Aorta (tissue), 5 donors: ENCODE data around the gene NCEH1. TPM values are rescaled to one million over a fixed set of nuclear protein-coding genes. Genes with fewer than 3 reads are reported as not detected.

Experiments used
- ATAC-seq: fragments of 200-7000 bp; cut with Tn5 transposase; one replicate; pipeline ENCODE4 v1.9.1; 2022; ENCODE audit warnings: moderate library complexity; ENCODE audit not compliant: low FRiP score
- DNase-seq, 2 donors: peaks; one replicate each; pipeline ENCODE4 v3.0.0-alpha.2; 2020
- H3K27ac ChIP-seq, 2 donors: one replicate each; pipeline ENCODE4 v1.5.1; 2013; ENCODE audit warnings: low read length in 2 of 2, mild to moderate bottlenecking in 2 of 2, moderate library complexity in 2 of 2, control low read depth in 1 of 2, inconsistent platforms in 1 of 2, low read depth in 1 of 2
- H3K27me3 ChIP-seq, 2 donors: one replicate each; pipeline ENCODE4 v1.6.1; 2013; ENCODE audit warnings: control low read depth in 1 of 2, low read length in 1 of 2, mild to moderate bottlenecking in 1 of 2, moderate library complexity in 1 of 2; ENCODE audit not compliant: insufficient read depth in 2 of 2, control insufficient read depth in 1 of 2
- H3K36me3 ChIP-seq, 2 donors: one replicate each; pipeline ENCODE4 v1.6.1; 2013; ENCODE audit warnings: control low read depth in 1 of 2, low read length in 1 of 2, mild to moderate bottlenecking in 1 of 2; ENCODE audit not compliant: insufficient read depth in 2 of 2, control insufficient read depth in 1 of 2
- H3K4me1 ChIP-seq, 2 donors: one replicate each; pipeline ENCODE4 v1.6.1; 2013; ENCODE audit warnings: low read length in 2 of 2, control low read depth in 1 of 2, mild to moderate bottlenecking in 1 of 2, moderate library complexity in 1 of 2; ENCODE audit not compliant: insufficient read depth in 2 of 2, control insufficient read depth in 1 of 2
- H3K4me3 ChIP-seq, 2 donors: one replicate each; pipeline ENCODE4 v1.5.1; 2013; ENCODE audit warnings: low read length in 2 of 2, control low read depth in 1 of 2, mild to moderate bottlenecking in 1 of 2
- H3K9me3 ChIP-seq: one replicate; pipeline ENCODE4 v1.6.1; 2013; ENCODE audit warnings: mild to moderate bottlenecking, low read length; ENCODE audit not compliant: control insufficient read depth
- WGBS, 2 donors: extraction: QIAGEN DNeasy Blood & Tissue Kit; methylation state at CpG; one replicate each; pipeline ENCODE4 v1.1.7; 2013; 5-methylcytosine and 5-hydroxymethylcytosine counted together
- intact Hi-C, 2 donors: fragments of 100-400 bp; cut with DNase I; formaldehyde crosslinking; loops; one replicate each; pipeline versions ENCODE4 v1.14.2 to v1.15.0; 2022
- polyA plus RNA-seq, 2 donors: library from polyadenylated mRNA; stranded (reverse); fragments of 200-250 nt; gene quantifications; one replicate each; pipeline ENCODE4 v1.2.3, GENCODE V29; 2013
- total RNA-seq, 2 donors: library from RNA; stranded (reverse); fragmentation: NEBNext Ultra II Directional; extraction: Animal tissue kit (Norgen Biotek cat#: 25700); gene quantifications; one replicate each; pipeline ENCODE4 v1.2.1, GENCODE V29; 2021
- donor health status: healthy with polysubstance abuse.
- donor health status: Bipolar disorder and iron deficiency.
- donor health status: DM: no; HTN: no; CAD: no.
- donor health status: DM: no; HTN: no; CAD: no.
- donor health status: DM: yes; HTN: yes; CAD: no.

The NCEH1 gene
- total and polyA plus RNA-seq, 4 donors = 2.3 to 12.5 (median 6.5) TPM

DNA sequence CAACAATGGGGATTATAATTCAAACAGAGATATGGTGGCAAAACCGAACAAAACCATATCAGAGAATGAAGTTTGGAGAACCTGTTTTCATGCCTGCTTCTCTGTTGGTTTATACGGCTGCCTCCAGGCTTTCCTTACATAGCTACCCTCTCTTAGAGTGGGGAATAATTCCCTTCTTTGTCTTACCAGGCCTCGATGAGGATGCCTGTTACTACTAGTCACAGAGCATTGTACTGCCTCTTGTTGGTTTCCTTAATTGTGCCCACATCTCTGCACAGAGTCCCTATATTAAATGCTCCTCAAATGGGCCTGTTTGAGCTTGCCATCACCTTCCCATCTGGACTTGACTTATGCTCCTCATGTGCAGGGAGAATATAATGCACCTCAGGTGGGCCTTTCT lies 92.9 kb downstream of the NCEH1 start:
- Histone ChIP-seq H3K27me3 (no peaks in the 10 kb centered on the region), H3K36me3 (no peaks in the 10 kb centered on the region), H3K9me3 (no peaks in the 10 kb centered on the region), H3K4me3 (no peak overlapping the region), H3K27ac (no peak overlapping the region), H3K4me1 (no peaks in the 10 kb centered on the region)
- 77 to 91% methylated on average over 3 of the region's 3 CpGs for WGBS, 2 donors
- intact Hi-C loops = no loop called here
- DNase-seq = no peak
- no peak for ATAC-seq

- Histone ChIP-seq H3K4me1 (no peaks in the 10 kb centered on the region), H3K4me3 (no peak overlapping the region), H3K36me3 (no peaks in the 10 kb centered on the region), H3K9me3 (no peaks in the 10 kb centered on the region), H3K27me3 (no peaks in the 10 kb centered on the region), H3K27ac (no peak overlapping the region)
- 94 to 97% methylated on average over 6 of the region's 6 CpGs for WGBS, 2 donors
- intact Hi-C loops = no loop called here
- ATAC-seq = no peak
- no peak for DNase-seq
These were observed 93.7 kb downstream of the NCEH1 start for GRCh38 chr3:172617013-172617706.

DNA sequence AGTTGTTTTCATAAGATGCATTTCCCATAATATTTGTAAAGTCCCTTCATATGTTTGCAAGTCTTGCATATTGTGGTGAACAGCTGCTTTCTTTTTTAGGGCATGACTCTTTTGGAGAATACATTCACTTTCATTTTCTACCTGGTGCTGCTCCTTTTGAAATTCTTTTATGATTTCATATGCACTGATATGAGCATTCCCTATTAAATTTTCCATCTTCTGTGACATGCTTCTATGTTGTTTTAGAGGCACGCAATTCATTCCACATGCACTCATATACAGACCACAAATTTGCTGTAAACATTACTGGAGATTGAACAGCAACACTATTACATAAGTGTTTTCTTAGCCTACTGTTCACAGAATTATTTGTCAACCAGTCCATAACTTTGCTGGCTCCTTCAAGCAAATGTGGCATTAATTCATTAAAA lies 94.8 kb downstream of the NCEH1 start:
- H3K36me3 ChIP-seq = no peaks in the 10 kb centered on the region
- intact Hi-C loops = no loop called here
- H3K4me1 ChIP-seq = no peaks in the 10 kb centered on the region
- H3K4me3 ChIP-seq = no peak overlapping the region
- no peaks in the 10 kb centered on the region for H3K27me3 ChIP-seq
- H3K27ac ChIP-seq = no peak overlapping the region
- ATAC-seq (no peak), DNase-seq (no peak)
- 74 to 84% methylated on average over 1 of the region's 1 CpG for WGBS, 2 donors
- H3K9me3 ChIP-seq = no peaks in the 10 kb centered on the region

DNA sequence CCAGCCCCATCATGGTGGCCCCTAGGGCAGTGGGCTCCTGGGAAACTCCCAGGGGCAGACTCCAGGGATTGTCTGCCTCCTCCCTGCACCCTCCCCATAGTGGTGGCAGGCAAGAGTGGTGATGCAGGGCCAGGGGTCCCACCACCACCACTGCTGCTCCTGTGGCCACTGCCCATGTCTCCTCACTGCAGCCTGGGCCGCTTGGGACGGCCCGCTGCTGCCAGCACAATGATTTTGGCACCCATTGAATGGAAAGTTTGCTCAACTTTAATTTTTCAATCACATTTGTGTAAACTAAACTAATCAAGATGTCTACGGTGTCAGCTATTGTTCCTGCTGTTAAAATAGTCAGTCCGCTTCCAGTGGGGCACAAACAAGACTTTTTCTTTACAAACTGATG lies 95.6 kb downstream of the NCEH1 start:
- Histone ChIP-seq H3K4me1 (no peaks in the 10 kb centered on the region), H3K27ac (no peak overlapping the region), H3K36me3 (no peaks in the 10 kb centered on the region), H3K9me3 (no peaks in the 10 kb centered on the region), H3K27me3 (no peaks in the 10 kb centered on the region), H3K4me3 (no peak overlapping the region)
- ATAC-seq (peak; percentile 50), DNase-seq (no peak)
- intact Hi-C loops = no loop called here
- 69 to 70% methylated on average over 5 of the region's 5 CpGs for WGBS, 2 donors

DNA sequence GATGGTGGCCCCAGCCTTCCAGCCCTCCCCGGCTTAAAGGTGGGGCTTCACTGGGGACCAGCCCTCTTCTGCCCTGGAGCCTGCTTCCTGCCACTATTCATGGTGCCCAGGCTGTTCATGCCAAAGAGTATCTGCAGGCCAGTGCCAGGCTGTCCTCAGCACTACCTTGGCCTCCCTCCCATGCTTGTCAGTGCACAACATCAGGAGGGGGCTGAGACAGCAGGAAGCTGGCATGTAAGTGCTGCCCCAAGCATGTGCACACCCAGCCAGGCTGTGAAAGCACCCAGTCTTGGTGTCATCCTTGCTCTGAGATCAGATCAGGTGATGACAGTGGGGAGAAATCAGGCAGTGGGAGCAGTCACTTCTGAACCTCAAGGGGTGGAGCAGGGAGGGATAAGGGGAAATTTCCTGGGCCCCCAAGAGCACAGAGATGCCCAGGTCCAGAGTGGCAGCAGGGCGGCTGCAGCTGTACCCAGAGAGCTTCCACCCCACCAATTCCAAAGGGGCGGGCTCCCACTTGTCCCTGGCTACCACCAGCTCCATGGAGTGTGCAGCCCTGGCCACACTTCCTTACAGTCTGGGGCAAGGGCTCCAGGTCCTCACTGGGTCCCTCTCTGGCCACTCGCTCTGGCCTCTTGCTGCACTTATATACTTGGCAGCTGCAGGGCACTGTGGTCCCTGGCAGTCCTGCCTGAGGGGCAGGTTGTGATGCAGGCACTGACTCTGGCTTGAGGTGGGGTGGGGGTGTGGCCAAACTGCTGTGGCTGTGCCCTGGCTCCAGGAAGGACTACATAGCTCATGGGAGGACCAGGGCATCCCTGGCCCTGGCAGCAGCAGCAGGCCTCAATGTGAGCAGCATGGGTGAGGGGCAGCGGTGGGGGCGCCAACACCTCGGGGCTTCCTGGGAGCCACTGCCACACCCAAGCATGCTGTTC lies 96.3 kb downstream of the NCEH1 start:
- H3K4me1 ChIP-seq = no peaks in the 10 kb centered on the region
- ATAC-seq = no peak
- no peak overlapping the region for H3K27ac ChIP-seq
- no peaks in the 10 kb centered on the region for H3K36me3 ChIP-seq
- no peak overlapping the region for H3K4me3 ChIP-seq
- intact Hi-C loops = no loop called here
- H3K27me3 ChIP-seq = no peaks in the 10 kb centered on the region
- 93 to 96% methylated on average over 6 to 7 of the region's 7 CpGs for WGBS, 2 donors
- no peak for DNase-seq
- H3K9me3 ChIP-seq = no peaks in the 10 kb centered on the region

- ATAC-seq (no peak), DNase-seq (no peak)
- intact Hi-C loops = no loop called here
- Histone ChIP-seq H3K9me3 (no peaks in the 10 kb centered on the region), H3K4me1 (no peaks in the 10 kb centered on the region), H3K27me3 (no peaks in the 10 kb centered on the region), H3K4me3 (no peak overlapping the region), H3K27ac (no peak overlapping the region), H3K36me3 (no peaks in the 10 kb centered on the region)
- WGBS, 2 donors = 95 to 98% methylated on average over 2 of the region's 2 CpGs
These were observed 97.0 kb downstream of the NCEH1 start for GRCh38 chr3:172613845-172614244.

DNA sequence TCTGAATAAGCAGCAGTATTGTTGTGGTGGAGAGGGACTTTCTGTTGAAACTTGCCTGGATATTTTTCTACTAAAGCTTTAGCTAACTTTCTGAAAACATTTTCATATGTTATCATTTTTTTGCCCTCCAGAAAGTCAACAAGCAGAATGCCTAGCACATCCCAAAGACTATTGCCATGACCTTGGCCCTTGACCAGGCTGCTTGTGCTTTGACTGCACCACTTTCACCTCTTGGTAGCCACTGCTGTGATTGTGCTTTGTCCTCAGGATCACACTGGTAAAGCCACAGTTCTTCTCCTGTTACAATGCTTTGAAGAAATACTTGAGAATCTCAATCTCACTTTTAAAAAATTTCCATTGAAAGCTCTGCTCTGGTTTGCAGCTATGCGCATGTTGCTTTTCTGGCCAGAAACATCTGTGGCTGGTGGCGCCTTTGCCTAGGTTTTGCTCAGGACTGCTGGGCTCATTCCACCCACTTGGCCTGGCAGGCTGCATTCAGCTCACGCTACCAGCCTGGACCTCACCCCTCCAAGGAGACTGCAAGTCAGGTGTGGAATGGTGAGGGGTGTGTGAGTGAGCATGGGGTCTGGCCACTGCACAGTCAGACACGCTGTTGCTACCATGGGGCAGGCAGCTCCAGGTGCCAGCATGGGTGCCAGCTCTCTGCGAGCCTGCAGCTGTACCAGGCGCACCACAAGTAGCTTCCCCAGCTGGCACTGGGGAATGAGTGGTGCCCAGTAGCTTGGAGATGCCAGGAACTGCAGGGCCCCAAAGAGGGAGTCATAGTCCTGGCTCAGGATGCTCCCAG lies 97.8 kb downstream of the NCEH1 start:
- DNase-seq (no peak), ATAC-seq (no peak)
- Histone ChIP-seq H3K27me3 (no peaks in the 10 kb centered on the region), H3K9me3 (no peaks in the 10 kb centered on the region), H3K4me3 (no peak overlapping the region), H3K36me3 (no peaks in the 10 kb centered on the region), H3K4me1 (no peaks in the 10 kb centered on the region), H3K27ac (no peak overlapping the region)
- WGBS, 2 donors = 73 to 79% methylated on average over 6 of the region's 6 CpGs
- intact Hi-C loops = no loop called here

DNA sequence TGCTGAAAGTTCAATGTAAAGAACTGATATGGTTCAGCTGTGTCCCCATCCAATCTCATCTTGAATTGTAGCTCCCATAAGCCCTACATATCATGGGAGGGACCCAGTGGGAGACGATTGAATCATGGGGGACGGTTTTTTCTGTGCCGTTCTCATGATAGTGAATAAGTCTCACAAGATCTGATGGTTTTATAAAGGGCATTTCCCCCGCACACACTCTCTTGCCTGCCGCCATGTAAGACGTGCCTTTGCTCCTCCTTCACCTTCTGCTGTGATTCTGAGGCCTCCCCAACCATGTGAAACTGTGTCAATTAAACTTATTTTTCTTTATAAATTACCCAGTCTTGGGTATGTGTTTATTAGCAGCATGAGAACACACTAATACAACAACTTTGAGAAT lies 101.1 kb downstream of the NCEH1 start:
- Histone ChIP-seq H3K4me3 (no peak overlapping the region), H3K27me3 (no peaks in the 10 kb centered on the region), H3K4me1 (peaks cover 0 to 4% of the 10 kb centered on the region in 2 donors), H3K9me3 (no peaks in the 10 kb centered on the region), H3K27ac (no peak overlapping the region), H3K36me3 (no peaks in the 10 kb centered on the region)
- WGBS, 2 donors = 97 to 98% methylated on average over 6 of the region's 6 CpGs
- ATAC-seq (no peak), DNase-seq (no peak)
- intact Hi-C loops = no loop called here
